K562 (cell line): ENCODE data around the gene MCU. TPM values are rescaled to one million over a fixed set of nuclear protein-coding genes. Genes with fewer than 3 reads are reported as not detected.
A peak's percentile ranks its signal among the peaks of the same experiment; 100 is the strongest.

Source experiments
- CGGBP1 ChIP-seq: fragments of 250-450 bp; sonication (Bioruptor Pico); IDR thresholded peaks from 2 replicates; pipeline ENCODE4 v1.9.0; 2021; ENCODE audit warnings: mild to moderate bottlenecking
- EP400 ChIP-seq: fragments of 450-650 bp; IDR thresholded peaks from 2 replicates; pipeline ENCODE4 v1.6.1; 2017; ENCODE audit warnings: antibody characterized with exemption, mild to moderate bottlenecking, moderate library complexity
- MEIS2 ChIP-seq: fragments of 450-650 bp; IDR thresholded peaks from 2 replicates; pipeline ENCODE4 v1.6.1; 2014; ENCODE audit warnings: mild to moderate bottlenecking; ENCODE audit not compliant: partially characterized antibody
- NBN ChIP-seq: fragments of 450-650 bp; IDR thresholded peaks from 2 replicates; pipeline ENCODE4 v1.6.1; 2016; ENCODE audit warnings: low read depth, mild to moderate bottlenecking
- NR0B1 ChIP-seq: fragments of 450-650 bp; IDR thresholded peaks from one replicate; pipeline ENCODE4 v1.6.1; 2018; ENCODE audit warnings: mild to moderate bottlenecking, moderate library complexity; ENCODE audit not compliant: partially characterized antibody
- REST ChIP-seq, 2 experiments: fragments of 450-650 bp; formaldehyde crosslinking in 1 of 2; IDR thresholded peaks; 2 replicates each; pipeline versions ENCODE4 v1.4.0 to v1.6.1; 2014 to 2020; ENCODE audit warnings: mild to moderate bottlenecking in 2 of 2, borderline replicate concordance in 1 of 2, low read depth in 1 of 2
- RFX7 ChIP-seq: fragments of 250-450 bp; sonication (Bioruptor Pico); IDR thresholded peaks from 2 replicates; pipeline ENCODE4 v1.5.1; 2021; ENCODE audit warnings: mild to moderate bottlenecking
- TAF1 ChIP-seq: IDR thresholded peaks from 2 replicates; pipeline ENCODE4 v1.6.1; 2011; ENCODE audit warnings: mild to moderate bottlenecking, low read length, moderate library complexity; ENCODE audit not compliant: insufficient read depth, control insufficient read depth, severe bottlenecking; ENCODE audit errors: extremely low read depth
- TRIM25 ChIP-seq: fragments of 450-650 bp; IDR thresholded peaks from 2 replicates; pipeline ENCODE4 v1.7.0; 2016; ENCODE audit warnings: borderline replicate concordance
- ZBTB2 ChIP-seq: fragments of 450-650 bp; IDR thresholded peaks from 2 replicates; pipeline ENCODE4 v1.6.1; 2016; ENCODE audit warnings: antibody characterized with exemption
- ZNF146 ChIP-seq: IDR thresholded peaks from one replicate; pipeline ENCODE4 v1.6.1; 2018; ENCODE audit warnings: missing compliant biosample characterization; ENCODE audit not compliant: unreplicated experiment
- ZNF184 ChIP-seq: sonication (generic); formaldehyde crosslinking; IDR thresholded peaks from 2 replicates; pipeline ENCODE4 v1.5.0; 2020; ENCODE audit warnings: missing genetic modification reagents
- polyA plus RNA-seq, 8 experiments: library from polyadenylated mRNA; depleted of rRNA in 4 of 8; stranded (reverse) in 5 of 8; unstranded in 3 of 8; fragments of >200 nt; fragmentation: Nextera tagmentation in 2 of 8; fragmentation: Illumina TruSeq in 1 of 8; extraction: Ambion mirVana in 2 of 8; extraction: Trizol in 1 of 8; gene quantifications; 2 replicates each; pipeline versions ENCODE4 v1.2.1 to v1.2.3, GENCODE V29; 2011 to 2014; ENCODE audit warnings: inconsistent platforms in 1 of 8, missing spikeins in 1 of 8
- total RNA-seq, 7 experiments: library from RNA; depleted of rRNA in 6 of 7; stranded (reverse); fragments of >200 nt in 6 of 7; fragmentation: Illumina TruSeq in 2 of 7; extraction: Trizol in 2 of 7; gene quantifications; 2 replicates each; pipeline versions ENCODE4 v1.2.1 to v1.2.3, GENCODE V29; 2011 to 2021; ENCODE audit warnings: low replicate concordance in 1 of 7

The MCU gene
- total and polyA plus RNA-seq, 9 of the 15 experiments (the other 6 are each of a cell fraction or from before 2014, with no cell fraction given), result 8.2 to 88.8 (median 21.3) TPM

GRCh38 chr10:72691863-72692743 lies at the start of gene MCU (continued):
- no peak for TF ChIP-seq TRIM25
- no peak for TF ChIP-seq ZBTB2
- TF ChIP-seq EP400, result no peak
- no peak for TF ChIP-seq NR0B1
- no peak for TF ChIP-seq NBN
- peak; percentile 53 for TF ChIP-seq MEIS2
- no peak for TF ChIP-seq RFX7 (CRISPR knock-in tag)
- peak; percentile 100 for TF ChIP-seq TAF1
- TF ChIP-seq REST (IDR thresholded peaks at IDR 0.05; ENCODE audit: borderline replicate concordance), result peak; percentile 64
- TF ChIP-seq REST (CRISPR knock-in tag; IDR thresholded peaks at IDR 0.05; ENCODE audit: low read depth), result peak; percentile 61; the same call in 1 of the 2 replicates
- no peak for TF ChIP-seq ZNF184 (CRISPR knock-in tag)
- no peak for TF ChIP-seq CGGBP1 (CRISPR knock-in tag)
- no peak for TF ChIP-seq ZNF146 (CRISPR knock-in tag)
